ENCODE results near the gene LRRC10B. TPM values are rescaled to one million over a fixed set of nuclear protein-coding genes. Genes with fewer than 3 reads are reported as not detected.

Gene LRRC10B
- total RNA-seq, 1 donor from 2014 or later, result not detected

- Mint-ChIP-seq H3K36me3 (peaks cover 11% of the 10 kb centered on the region), H3K4me1 (peaks cover 11% of the 10 kb centered on the region), H3K27ac (no peak overlapping the region), H3K4me3 (no peak overlapping the region), H3K27me3 (ENCODE audit: insufficient read depth, low read depth) (peaks cover 2% of the 10 kb centered on the region), H3K9me3 (no peaks in the 10 kb centered on the region)
- no peaks in the 10 kb centered on the region for H3K79me2 ChIP-seq (ENCODE audit: low read depth)
- H4K20me1 ChIP-seq (ENCODE audit: low read depth), result peaks cover 26% of the 10 kb centered on the region
- H3K9me3 ChIP-seq (ENCODE audit: low read depth), result no peaks in the 10 kb centered on the region
- no peak overlapping the region for H3K4me2 ChIP-seq
- H3K9ac ChIP-seq, result no peak overlapping the region
- H3K4me1 ChIP-seq, result peaks cover 10% of the 10 kb centered on the region
- H2AFZ ChIP-seq (replicated peaks), result no peak overlapping the region
- H3K27ac ChIP-seq, result no peak overlapping the region
- peaks cover 8% of the 10 kb centered on the region for H3F3A ChIP-seq (ENCODE audit: low read depth)
- peaks cover 6% of the 10 kb centered on the region for H3K27me3 ChIP-seq
- TF ChIP-seq EZH2phosphoT487 (IDR thresholded peaks at IDR 0.05), result no peak
- no peak for TF ChIP-seq EZH2 (IDR thresholded peaks at IDR 0.05)
- no peak for TF ChIP-seq CTCF (IDR thresholded peaks at IDR 0.05)
- no peak overlapping the region for H3K4me3 ChIP-seq
- DNase-seq (ENCODE audit: low spot score), result no peak
- H3K36me3 ChIP-seq, result no peaks in the 10 kb centered on the region
Observed at GRCh38 chr11:61473370-61474012, 35.1 kb upstream of the LRRC10B start.

- no peak overlapping the region for H3K27ac Mint-ChIP-seq
Observed at GRCh38 chr11:61474013-61474643, 34.4 kb upstream of the LRRC10B start.

GRCh38 chr11:61475433-61475832 is 33.1 kb upstream of the LRRC10B start:
- no peak overlapping the region for H3K27ac Mint-ChIP-seq
- Histone ChIP-seq H3F3A (ENCODE audit: low read depth) (peaks cover 10% of the 10 kb centered on the region), H4K20me1 (ENCODE audit: low read depth) (peaks cover 26% of the 10 kb centered on the region), H2AFZ (replicated peaks) (no peak overlapping the region), H3K9ac (no peak overlapping the region), H3K4me2 (no peak overlapping the region), H3K4me1 (peaks cover 12% of the 10 kb centered on the region), H3K4me3 (no peak overlapping the region), H3K79me2 (ENCODE audit: low read depth) (no peaks in the 10 kb centered on the region), H3K9me3 (ENCODE audit: low read depth) (no peaks in the 10 kb centered on the region), H3K36me3 (no peaks in the 10 kb centered on the region), H3K27ac (no peak overlapping the region), H3K27me3 (peaks cover 7% of the 10 kb centered on the region)
- no peaks in the 10 kb centered on the region for H3K9me3 Mint-ChIP-seq
- TF ChIP-seq CTCF (IDR thresholded peaks at IDR 0.05) (no peak), EZH2 (IDR thresholded peaks at IDR 0.05) (no peak), EZH2phosphoT487 (IDR thresholded peaks at IDR 0.05) (no peak)
- H3K4me3 Mint-ChIP-seq, result no peak overlapping the region
- DNase-seq (ENCODE audit: low spot score), result no peak
- peaks cover 11% of the 10 kb centered on the region for H3K36me3 Mint-ChIP-seq
- H3K4me1 Mint-ChIP-seq, result peaks cover 24% of the 10 kb centered on the region
- H3K27me3 Mint-ChIP-seq (ENCODE audit: insufficient read depth, low read depth), result peaks cover 8% of the 10 kb centered on the region

More at GRCh38 chr11:61474013-61474643, 34.4 kb upstream of the LRRC10B start:
- no peak overlapping the region for H3K4me3 Mint-ChIP-seq
- peaks cover 14% of the 10 kb centered on the region for H3K4me1 Mint-ChIP-seq
- Histone ChIP-seq H3K27me3 (peaks cover 7% of the 10 kb centered on the region), H3F3A (ENCODE audit: low read depth) (peaks cover 8% of the 10 kb centered on the region), H2AFZ (replicated peaks) (no peak overlapping the region), H3K9me3 (ENCODE audit: low read depth) (no peaks in the 10 kb centered on the region), H3K4me3 (no peak overlapping the region), H3K4me1 (peaks cover 10% of the 10 kb centered on the region), H3K9ac (no peak overlapping the region), H3K4me2 (no peak overlapping the region), H3K27ac (no peak overlapping the region), H4K20me1 (ENCODE audit: low read depth) (peaks cover 26% of the 10 kb centered on the region), H3K36me3 (no peaks in the 10 kb centered on the region), H3K79me2 (ENCODE audit: low read depth) (no peaks in the 10 kb centered on the region)
- peaks cover 2% of the 10 kb centered on the region for H3K27me3 Mint-ChIP-seq (ENCODE audit: insufficient read depth, low read depth)
- H3K9me3 Mint-ChIP-seq, result no peaks in the 10 kb centered on the region
- DNase-seq (ENCODE audit: low spot score), result no peak
- peaks cover 11% of the 10 kb centered on the region for H3K36me3 Mint-ChIP-seq
- TF ChIP-seq EZH2phosphoT487 (IDR thresholded peaks at IDR 0.05), result no peak
- TF ChIP-seq CTCF (IDR thresholded peaks at IDR 0.05), result no peak
- TF ChIP-seq EZH2 (IDR thresholded peaks at IDR 0.05), result no peak
